ENCODE results near the gene SYNPO2L. TPM values are rescaled to one million over a fixed set of nuclear protein-coding genes. Genes with fewer than 3 reads are reported as not detected.
"Not testable (repeated sequence)": the region's sequence is repeated elsewhere in the genome, so short reads cannot be mapped to it uniquely, and the experiment has no call there.

Gene SYNPO2L
- polyA plus RNA-seq, 1 donor: 1.6 TPM

GRCh38 chr10:73620974-73621373, 34.9 kb downstream of the SYNPO2L start:
- DNase-seq: not testable (repeated sequence)

- not testable (repeated sequence) for DNase-seq
Measured at GRCh38 chr10:73617143-73617542, 38.7 kb downstream of the SYNPO2L start.

GRCh38 chr10:73614720-73615119, 41.1 kb downstream of the SYNPO2L start:
- DNase-seq: no peak

GRCh38 chr10:73609116-73609515, 46.7 kb downstream of the SYNPO2L start:
- DNase-seq: no peak

GRCh38 chr10:73601486-73601921, 54.3 kb downstream of the SYNPO2L start:
- peak; percentile 44 for DNase-seq

- DNase-seq: no peak
Measured at GRCh38 chr10:73597346-73597745, 58.5 kb downstream of the SYNPO2L start.

Other genes with a start within 250 kb of the SYNPO2L start
- 87.4 TPM for gene ANXA7, start 242.0 kb downstream of the SYNPO2L start, polyA plus RNA-seq (ENCODE audit: insufficient read length)
- 6.0 TPM for gene MSS51, start 222.5 kb downstream of the SYNPO2L start, polyA plus RNA-seq (ENCODE audit: insufficient read length)
- gene PPP3CB, start 160.0 kb downstream of the SYNPO2L start, polyA plus RNA-seq (ENCODE audit: insufficient read length): 73.1 TPM
- gene USP54, start 64.7 kb downstream of the SYNPO2L start, polyA plus RNA-seq (ENCODE audit: insufficient read length): 54.6 TPM
- 5.0 TPM for gene MYOZ1, start 14.6 kb downstream of the SYNPO2L start, polyA plus RNA-seq (ENCODE audit: insufficient read length)
- gene AGAP5, start 42.1 kb upstream of the SYNPO2L start, polyA plus RNA-seq (ENCODE audit: insufficient read length): 35.2 TPM
- gene SEC24C, start 88.3 kb upstream of the SYNPO2L start, polyA plus RNA-seq (ENCODE audit: insufficient read length): 70.2 TPM
- 44.8 TPM for gene CHCHD1, start 126.0 kb upstream of the SYNPO2L start, polyA plus RNA-seq (ENCODE audit: insufficient read length)
- gene ZSWIM8, start 129.6 kb upstream of the SYNPO2L start, polyA plus RNA-seq (ENCODE audit: insufficient read length): 116 TPM
- 40.6 TPM for gene NDST2, start 155.6 kb upstream of the SYNPO2L start, polyA plus RNA-seq (ENCODE audit: insufficient read length)
- 32.6 TPM for gene CAMK2G, start 218.5 kb upstream of the SYNPO2L start, polyA plus RNA-seq (ENCODE audit: insufficient read length)